HG02943 (cell line): Measurements from ENCODE around the gene TENT5C.
A peak's percentile ranks its signal among the peaks of the same experiment; 100 is the strongest.

Experiments
- ATAC-seq: cut with Tn5 transposase; IDR thresholded peaks from one replicate; pipeline ENCODE4 v1.9.1; 2021; ENCODE audit warnings: mild to moderate bottlenecking, low read depth, moderate library complexity; ENCODE audit not compliant: unreplicated experiment

Gene TENT5C

DNA sequence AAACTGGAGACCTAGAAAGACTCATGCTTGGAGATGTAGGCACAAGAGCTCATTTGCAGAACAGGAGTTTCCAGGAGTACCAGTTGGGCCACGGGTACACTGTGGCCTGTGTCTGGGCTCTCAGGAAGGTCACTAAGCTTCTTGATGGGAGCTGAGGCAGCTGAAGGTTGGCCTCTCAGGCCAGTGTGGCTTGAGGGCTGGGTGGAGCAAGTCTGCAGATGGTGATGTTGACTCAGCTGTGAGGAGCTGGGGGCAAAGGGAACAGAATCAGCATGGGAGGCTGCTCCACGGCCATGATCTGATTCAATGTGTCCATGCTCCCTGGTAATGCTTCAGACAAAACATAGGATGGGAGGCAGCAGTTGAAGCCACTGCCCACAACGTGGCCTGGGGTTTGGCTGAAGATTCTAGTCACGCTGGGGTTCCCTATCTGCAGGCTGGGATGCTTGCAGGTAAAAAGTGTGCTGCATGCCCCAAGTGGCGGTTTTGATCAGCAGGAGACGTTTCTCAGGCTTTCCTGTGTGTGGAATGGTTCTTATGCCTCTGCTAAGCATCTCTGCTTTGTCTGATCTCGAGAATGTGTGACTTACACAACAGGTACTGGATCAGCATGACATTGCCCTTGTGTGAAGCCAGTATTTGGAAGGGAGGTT, 15.4 kb upstream of the TENT5C start:
- no peak for ATAC-seq

- no peak for ATAC-seq
Observed at GRCh38 chr1:117591252-117591651, 14.6 kb upstream of the TENT5C start.

GRCh38 chr1:117592155-117592554, 13.7 kb upstream of the TENT5C start:
- ATAC-seq, result no peak

- ATAC-seq, result no peak
Observed at GRCh38 chr1:117594261-117594990, 11.4 kb upstream of the TENT5C start.

GRCh38 chr1:117596023-117596720, 9.7 kb upstream of the TENT5C start:
- no peak for ATAC-seq

DNA sequence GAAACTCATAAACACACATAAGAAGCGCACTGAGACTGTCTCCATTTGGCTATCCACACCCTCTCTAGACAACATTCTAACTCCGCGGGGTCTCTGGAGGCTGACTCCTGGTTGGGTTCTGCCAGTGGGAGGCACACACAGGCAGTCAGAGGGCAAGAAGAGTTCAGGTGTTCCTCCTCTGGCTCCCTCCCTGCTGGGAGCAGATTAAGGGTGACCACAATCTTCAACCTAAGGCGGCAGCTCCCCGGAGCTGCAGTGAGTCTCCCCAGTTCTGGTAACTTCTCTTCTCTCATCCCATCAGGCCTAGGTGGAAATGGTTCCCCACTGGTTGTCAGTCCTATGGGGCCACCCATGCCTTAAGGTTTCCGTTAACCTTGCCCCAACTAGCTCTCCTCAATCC, 7.4 kb upstream of the TENT5C start:
- no peak for ATAC-seq

DNA sequence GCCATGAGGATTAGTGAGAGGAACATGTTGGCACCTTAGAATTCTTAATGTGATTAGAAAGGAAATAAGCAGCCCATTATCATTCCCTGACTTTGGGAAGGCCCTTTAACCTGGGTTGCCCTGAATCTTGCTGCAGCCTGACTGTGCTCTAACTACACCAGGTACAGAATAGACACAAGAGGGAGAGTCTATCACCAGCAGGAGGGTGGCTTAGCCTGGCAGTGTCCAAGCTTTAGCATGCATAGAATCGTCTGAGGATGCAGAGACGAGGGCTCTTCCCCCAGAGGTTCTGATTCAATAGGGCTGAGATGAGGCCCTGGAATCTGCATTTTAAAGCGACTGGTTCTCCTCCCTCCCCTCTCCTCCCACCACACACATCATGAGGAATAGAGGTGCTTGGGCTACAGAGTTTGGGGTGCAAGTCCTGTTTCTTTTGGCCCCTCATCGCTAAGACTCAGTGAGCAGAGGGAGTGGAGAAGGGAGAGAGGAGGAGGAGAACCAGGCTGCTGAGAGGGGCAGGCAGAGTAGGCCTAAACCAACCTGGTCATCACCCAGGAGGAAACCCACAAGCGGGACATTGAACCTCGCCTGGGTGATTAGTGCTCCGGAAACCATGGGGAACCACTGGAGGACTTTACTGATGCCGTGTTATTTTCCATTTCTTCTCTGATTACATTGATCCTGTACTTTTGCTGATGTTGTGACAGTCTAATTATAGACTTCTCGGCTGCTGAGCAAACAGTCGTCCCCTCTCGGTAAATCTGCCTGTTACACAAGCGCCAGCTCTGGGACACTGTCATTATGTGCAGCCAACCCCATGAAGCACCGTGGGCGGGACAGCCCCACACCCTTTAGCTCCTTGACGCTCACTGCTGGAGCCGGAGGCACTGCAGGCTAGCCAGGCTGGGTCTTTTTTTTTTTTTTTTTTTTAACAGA, 6.3 kb upstream of the TENT5C start:
- no peak for ATAC-seq

- ATAC-seq, result no peak
Observed at GRCh38 chr1:117600325-117600943, 5.4 kb upstream of the TENT5C start.

GRCh38 chr1:117600966-117601365, 4.9 kb upstream of the TENT5C start:
- ATAC-seq, result no peak

- ATAC-seq, result no peak
Observed at GRCh38 chr1:117602862-117603261, 3.0 kb upstream of the TENT5C start.

DNA sequence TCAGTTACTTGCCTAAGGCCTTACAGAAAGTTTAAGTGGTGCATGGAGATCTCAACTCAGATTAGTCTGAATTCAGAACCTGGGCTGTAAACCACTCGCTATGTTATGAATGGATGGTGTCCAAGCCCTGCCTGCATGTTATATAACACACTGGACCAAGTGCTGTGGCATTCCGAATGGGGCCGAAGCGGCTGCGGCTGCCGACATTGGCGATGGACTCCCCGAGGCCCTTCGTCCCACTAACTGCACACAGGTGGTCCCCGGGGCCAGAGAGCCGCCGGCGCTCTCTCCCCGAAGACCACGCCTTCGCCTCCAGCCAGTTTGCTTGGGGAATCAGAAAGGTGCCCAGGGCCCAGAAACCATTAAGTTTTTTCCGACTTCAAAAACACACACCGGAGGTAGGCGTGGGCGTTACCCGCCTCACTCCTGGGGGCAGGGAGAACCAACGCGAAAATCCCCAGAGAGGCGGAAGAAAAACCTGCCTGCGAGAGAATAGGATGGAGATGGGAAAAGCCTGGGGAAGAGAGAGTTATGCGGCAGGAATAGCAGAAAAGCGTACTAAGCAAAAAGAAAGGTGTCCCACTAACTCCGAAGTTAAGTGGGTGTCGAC, 579 bp upstream of the TENT5C start:
- peak; percentile 25 for ATAC-seq

GRCh38 chr1:117606649-117607430, 992 bp downstream of the TENT5C start:
- no peak for ATAC-seq

GRCh38 chr1:117607471-117607870, 1.6 kb downstream of the TENT5C start:
- no peak for ATAC-seq

DNA sequence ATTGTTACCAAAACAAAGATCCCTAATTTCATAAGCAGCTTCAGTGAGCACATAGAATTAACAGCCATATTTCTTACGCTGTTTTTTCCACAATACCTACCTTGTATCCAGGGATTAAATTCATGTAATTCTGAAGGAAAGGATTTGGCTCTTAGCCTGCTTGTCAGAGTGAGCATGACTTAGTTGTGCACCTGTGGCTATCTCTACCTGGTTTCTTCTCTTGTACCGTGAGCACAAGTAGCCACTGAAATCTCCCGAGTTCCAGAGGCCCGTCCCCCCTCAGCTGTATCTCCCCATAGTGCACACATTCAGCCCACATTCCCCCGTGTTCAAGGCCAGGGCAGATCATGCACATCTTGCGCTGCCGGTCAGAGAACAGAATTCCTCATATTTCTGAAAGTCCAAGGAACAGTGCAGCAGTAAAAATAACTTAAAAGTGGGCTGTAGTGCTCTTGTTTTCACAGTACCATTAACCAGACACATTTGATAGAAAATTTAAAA, 2.3 kb downstream of the TENT5C start:
- no peak for ATAC-seq

DNA sequence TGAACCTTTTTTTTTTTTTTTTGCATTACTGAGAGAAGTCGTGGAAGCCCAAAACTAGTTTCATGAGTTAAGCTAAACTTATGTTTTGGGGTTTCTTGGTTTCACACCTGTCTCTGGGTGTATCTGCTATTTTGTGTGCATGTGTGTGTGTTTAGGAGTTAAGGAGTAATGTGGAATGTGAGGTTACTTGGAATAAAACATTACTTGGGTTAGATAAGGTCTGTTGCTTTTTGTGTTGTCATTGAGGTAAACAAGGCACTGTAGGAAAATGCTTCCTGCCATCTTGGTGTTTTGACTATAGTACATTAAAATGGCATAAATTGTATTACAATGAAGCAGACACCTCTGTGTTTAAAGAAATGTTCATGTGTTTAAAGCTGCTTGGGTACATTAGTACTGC, 2.9 kb downstream of the TENT5C start:
- ATAC-seq, result no peak

DNA sequence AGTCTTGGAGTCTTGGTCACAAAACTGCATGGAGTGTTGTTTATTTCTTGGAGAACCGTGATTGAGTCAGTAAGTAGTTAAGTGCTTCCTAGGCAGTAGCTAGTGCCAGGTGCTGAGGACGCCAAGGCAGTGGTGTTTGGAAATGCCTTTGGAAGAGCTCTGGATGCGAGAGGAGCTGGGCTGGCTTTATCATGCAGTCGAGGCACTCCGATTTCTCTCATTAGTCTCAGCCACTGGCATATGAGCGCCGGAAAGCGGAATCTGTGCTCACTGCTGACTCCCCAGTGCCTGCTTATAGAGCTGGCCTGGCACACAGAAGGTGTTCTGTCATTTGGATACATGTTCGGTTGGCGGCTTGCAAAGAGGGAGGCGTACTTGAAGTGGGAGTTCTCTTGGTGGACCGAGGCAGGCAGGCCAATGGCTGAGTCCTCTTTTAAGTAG, 3.6 kb downstream of the TENT5C start:
- no peak for ATAC-seq

- ATAC-seq, result no peak
Observed at GRCh38 chr1:117610036-117610435, 4.2 kb downstream of the TENT5C start.

- no peak for ATAC-seq
Observed at GRCh38 chr1:117611121-117611601, 5.3 kb downstream of the TENT5C start.
